Upper lobe of left lung (tissue), 6 donors: ENCODE measurements around the gene STX8. TPM values are rescaled to one million over a fixed set of nuclear protein-coding genes. Genes with fewer than 3 reads are reported as not detected.

Source experiments
- ATAC-seq, 2 donors: fragments of 200-7000 bp; cut with Tn5 transposase; one replicate each; pipeline ENCODE4 v1.9.1; 2022; ENCODE audit warnings: mild to moderate bottlenecking in 2 of 2, moderate library complexity in 2 of 2; ENCODE audit not compliant: low FRiP score in 2 of 2
- DNase-seq, 2 donors: peaks; one replicate each; pipeline ENCODE4 v3.0.0-alpha.2; 2019 to 2020
- H3K27ac ChIP-seq, 4 donors: fragments of 200-600 bp; sonication (generic); one replicate each; pipeline ENCODE4 v1.5.1; 2016 to 2019
- H3K27me3 ChIP-seq, 4 donors: fragments of 200-600 bp; sonication (generic); one replicate each; pipeline ENCODE4 v1.5.1; 2017 to 2019
- H3K36me3 ChIP-seq, 4 donors: fragments of 200-600 bp; sonication (generic); one replicate each; pipeline ENCODE4 v1.5.1; 2016 to 2019
- H3K4me1 ChIP-seq, 4 donors: fragments of 200-600 bp; sonication (generic); one replicate each; pipeline ENCODE4 v1.5.1; 2018 to 2019
- H3K4me3 ChIP-seq, 4 donors: fragments of 200-600 bp; sonication (generic); one replicate each; pipeline ENCODE4 v1.5.1; 2017 to 2019; ENCODE audit warnings: mild to moderate bottlenecking in 2 of 4, moderate library complexity in 1 of 4
- H3K9me3 ChIP-seq, 4 donors: fragments of 200-600 bp; sonication (generic); one replicate each; pipeline ENCODE4 v1.5.1; 2018 to 2019
- CTCF ChIP-seq, 6 experiments: fragments of 450-650 bp in 4 of 6; fragments of 200-600 bp in 2 of 6; sonication (generic) in 2 of 6; IDR thresholded peaks; one replicate each; pipeline ENCODE4 v1.5.1; 2016 to 2019; ENCODE audit warnings: antibody characterized with exemption in 6 of 6
- EP300 ChIP-seq, 4 donors: sonication (generic); formaldehyde crosslinking; IDR thresholded peaks; one replicate each; pipeline ENCODE4 v1.5.1; 2017; ENCODE audit warnings: antibody characterized with exemption in 4 of 4, control low read depth in 2 of 4
- POLR2A ChIP-seq, 4 donors: fragments of 450-650 bp; IDR thresholded peaks; one replicate each; pipeline ENCODE4 v1.5.1; 2016 to 2017; ENCODE audit warnings: antibody characterized with exemption in 4 of 4, mild to moderate bottlenecking in 2 of 4
- POLR2AphosphoS5 ChIP-seq, 2 donors: sonication (generic); formaldehyde crosslinking; IDR thresholded peaks; one replicate each; pipeline ENCODE4 v1.5.1; 2017; ENCODE audit warnings: antibody characterized with exemption in 2 of 2
- WGBS, 2 donors: methylation state at CpG; one replicate each; pipeline ENCODE4 v1.1.5; 2017 to 2018; 5-methylcytosine and 5-hydroxymethylcytosine counted together
- total RNA-seq, 6 donors: library from RNA; depleted of rRNA in 4 of 6; stranded (reverse); fragments of >200 nt in 4 of 6; gene quantifications; one replicate each; pipeline versions ENCODE4 v1.1.0 to v1.2.1, GENCODE V29; 2016 to 2021
- donor health status: DM: no; HTN: no; CAD: no; lungs with moderate emphysema.
- donor health status: DM: no; HTN: yes; CAD: no; lungs with severe emphysema.

Gene STX8
- total RNA-seq, 6 donors from 2014 or later: 39.2 to 138 (median 52.3) TPM

- WGBS, 2 donors: 91 to 99% methylated on average over 6 of the region's 6 CpGs
- TF ChIP-seq EP300 (IDR thresholded peaks at IDR 0.05) (no peak), CTCF (IDR thresholded peaks at IDR 0.05) (no peak), POLR2A (IDR thresholded peaks at IDR 0.05) (no peak), POLR2AphosphoS5 (IDR thresholded peaks at IDR 0.05) (no peak)
- H3K27ac ChIP-seq: no peak overlapping the region
- no peaks in the 10 kb centered on the region for H3K4me1 ChIP-seq
- no peaks in the 10 kb centered on the region for H3K27me3 ChIP-seq
- H3K4me3 ChIP-seq: no peak overlapping the region
- H3K9me3 ChIP-seq: peaks cover 0 to 9% (median 5%) of the 10 kb centered on the region in 4 donors
- ATAC-seq: no peak
- DNase-seq: no peak
- H3K36me3 ChIP-seq: no peaks in the 10 kb centered on the region
Measured at GRCh38 chr17:9332132-9332494, 243.5 kb downstream of the STX8 start.

GRCh38 chr17:9331279-9332131, 244.1 kb downstream of the STX8 start:
- WGBS, 2 donors: 87 to 88% methylated on average over 16 of the region's 16 CpGs
- Histone ChIP-seq H3K27me3 (no peaks in the 10 kb centered on the region), H3K4me1 (no peaks in the 10 kb centered on the region), H3K9me3 (peaks cover 0 to 9% (median 5%) of the 10 kb centered on the region in 4 donors), H3K27ac (no peak overlapping the region), H3K4me3 (no peak overlapping the region), H3K36me3 (no peaks in the 10 kb centered on the region)
- ATAC-seq (no peak), DNase-seq (no peak)
- TF ChIP-seq CTCF (IDR thresholded peaks at IDR 0.05): no peak
- TF ChIP-seq EP300 (IDR thresholded peaks at IDR 0.05): no peak
- TF ChIP-seq POLR2AphosphoS5 (IDR thresholded peaks at IDR 0.05): no peak
- TF ChIP-seq POLR2A (IDR thresholded peaks at IDR 0.05): no peak

GRCh38 chr17:9330611-9331271, 244.9 kb downstream of the STX8 start:
- H3K4me3 ChIP-seq: no peak overlapping the region
- WGBS, 2 donors: 91 to 92% methylated on average over 14 to 21 of the region's 21 CpGs
- no peaks in the 10 kb centered on the region for H3K27me3 ChIP-seq
- H3K27ac ChIP-seq: no peak overlapping the region
- H3K4me1 ChIP-seq: no peaks in the 10 kb centered on the region
- no peak for DNase-seq
- H3K36me3 ChIP-seq: no peaks in the 10 kb centered on the region
- TF ChIP-seq EP300 (IDR thresholded peaks at IDR 0.05) (no peak), POLR2A (IDR thresholded peaks at IDR 0.05) (no peak), CTCF (IDR thresholded peaks at IDR 0.05) (no peak), POLR2AphosphoS5 (IDR thresholded peaks at IDR 0.05) (no peak)
- no peak for ATAC-seq
- H3K9me3 ChIP-seq: peaks cover 0 to 9% (median 3%) of the 10 kb centered on the region in 4 donors

- H3K36me3 ChIP-seq: no peaks in the 10 kb centered on the region
- TF ChIP-seq EP300 (IDR thresholded peaks at IDR 0.05): no peak
- TF ChIP-seq CTCF (IDR thresholded peaks at IDR 0.05): no peak
- no peak for TF ChIP-seq POLR2AphosphoS5 (IDR thresholded peaks at IDR 0.05)
- no peak for TF ChIP-seq POLR2A (IDR thresholded peaks at IDR 0.05)
- DNase-seq (no peak), ATAC-seq (no peak)
- H3K9me3 ChIP-seq: peaks cover 0 to 7% (median 1%) of the 10 kb centered on the region in 4 donors
- no peak overlapping the region for H3K27ac ChIP-seq
- H3K27me3 ChIP-seq: no peaks in the 10 kb centered on the region
- no peaks in the 10 kb centered on the region for H3K4me1 ChIP-seq
- H3K4me3 ChIP-seq: no peak overlapping the region
- WGBS, 2 donors: 88 to 95% methylated on average over 4 to 5 of the region's 5 CpGs
Measured at GRCh38 chr17:9330141-9330540, 245.5 kb downstream of the STX8 start.
